Activated naive CD4-positive, alpha-beta T cell treated with anti-CD3 and anti-CD28 coated beads, Interleukin-2, amount 50 U/mL, for 16 hours (primary cell): ENCODE data around the gene PPP1R17.

Source experiments
- DNase-seq: peaks from one replicate; pipeline ENCODE4 v3.0.0-alpha.2; 2020

PPP1R17 gene

DNA sequence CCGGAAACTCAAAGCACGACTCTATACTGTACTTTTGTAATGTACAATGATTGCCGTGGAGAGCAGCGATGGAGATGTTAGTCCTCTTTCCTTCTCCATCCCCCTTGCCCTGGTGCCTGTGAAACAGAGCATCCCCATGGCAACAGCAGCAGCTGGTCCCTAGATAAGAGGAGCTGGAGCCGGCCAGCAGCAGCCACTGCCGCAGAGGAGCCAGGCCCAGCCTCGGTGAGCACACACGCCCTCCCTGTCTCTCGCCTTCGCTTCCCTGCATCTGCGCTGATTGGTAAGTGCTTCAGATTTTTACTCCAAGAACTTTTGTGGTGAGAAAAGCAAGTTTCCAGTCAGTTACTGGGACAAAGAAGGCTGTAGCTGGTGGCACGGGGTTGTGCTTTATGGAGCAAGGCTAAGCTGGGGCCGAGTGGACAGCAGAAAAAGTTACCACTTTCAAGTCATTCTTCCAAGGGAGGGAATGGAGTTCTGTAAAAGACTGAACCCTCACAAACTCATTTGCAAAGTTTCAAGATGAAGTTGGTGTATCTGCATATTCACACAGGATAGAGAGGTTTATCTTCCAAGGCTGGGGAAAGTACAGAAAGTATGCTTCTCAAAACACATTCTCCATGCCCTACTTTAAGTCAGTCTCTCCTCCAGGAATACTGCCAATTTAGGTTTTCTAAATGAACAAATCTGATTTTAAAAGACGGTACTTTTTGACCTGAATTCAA, at the start of gene PPP1R17:
PPP1R17 (plus strand) TSS at position 192 of the 725 bp plus-strand sequence. CDS start 5,227 bp downstream, outside the sequence.
- no peak for DNase-seq

DNA sequence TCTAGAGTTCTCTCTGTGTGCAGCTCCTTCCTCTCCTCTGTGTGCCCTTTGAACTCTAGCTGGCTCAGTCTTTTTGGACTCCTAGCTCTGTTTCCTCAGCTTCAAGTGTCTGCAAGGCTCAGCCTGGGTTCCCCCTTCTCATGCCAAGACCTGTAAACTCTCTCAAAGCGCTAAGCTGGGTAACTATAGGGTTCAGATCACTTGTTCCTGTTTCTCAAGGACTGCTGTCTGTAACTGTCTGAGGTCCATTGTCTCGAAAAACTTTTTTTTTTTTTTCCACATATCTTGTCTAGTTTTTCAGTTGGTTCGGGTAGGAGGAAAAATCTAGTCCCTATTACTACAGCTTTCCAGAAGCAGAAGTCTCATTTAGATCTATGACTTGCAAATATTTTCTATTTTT, 46.6 kb upstream of the PPP1R17 start:
- no peak for DNase-seq

GRCh38 chr7:31642681-31643115, 44.3 kb upstream of the PPP1R17 start:
- DNase-seq: no peak

GRCh38 chr7:31646942-31647341, 40.1 kb upstream of the PPP1R17 start:
- no peak for DNase-seq

GRCh38 chr7:31647511-31647910, 39.5 kb upstream of the PPP1R17 start:
- no peak for DNase-seq

DNA sequence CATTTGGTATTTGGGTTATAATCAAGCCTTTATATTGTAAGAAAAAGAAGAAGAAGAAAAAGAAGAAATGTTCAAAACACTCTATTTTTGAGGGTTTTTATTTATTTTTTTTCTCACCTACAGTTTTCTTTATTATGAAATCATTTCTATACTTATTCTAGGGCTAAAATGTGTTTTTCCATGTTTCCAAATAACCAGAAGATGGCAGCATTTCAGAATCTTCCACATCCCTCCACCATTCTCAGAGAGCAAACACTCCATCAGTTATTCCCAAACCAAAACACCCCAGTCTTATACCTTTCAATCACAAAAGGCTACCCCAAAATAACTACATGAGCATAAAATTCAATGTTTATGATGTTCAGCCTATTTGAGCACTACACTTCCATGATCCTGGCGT, 38.7 kb upstream of the PPP1R17 start:
- DNase-seq: no peak

DNA sequence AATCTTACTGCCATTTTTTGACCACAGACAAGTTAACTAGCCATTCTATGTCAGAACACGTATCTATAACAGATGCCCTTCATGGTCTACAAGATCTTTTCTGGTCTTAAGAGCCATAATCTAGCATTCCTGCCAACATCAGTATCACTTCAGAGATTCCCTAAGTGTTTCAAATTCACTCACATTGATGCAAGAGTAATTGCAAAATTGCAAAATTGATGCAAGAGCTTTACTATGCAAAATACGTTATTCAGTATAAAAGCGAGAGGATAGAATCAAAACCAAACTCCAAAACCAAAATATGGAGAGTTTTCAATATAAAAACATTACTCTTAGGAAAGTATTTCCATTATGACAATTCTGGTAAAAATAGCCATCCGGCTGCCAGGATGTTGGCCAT, 38.1 kb upstream of the PPP1R17 start:
- DNase-seq: no peak

GRCh38 chr7:31651234-31652062, 35.6 kb upstream of the PPP1R17 start:
- no peak for DNase-seq

DNA sequence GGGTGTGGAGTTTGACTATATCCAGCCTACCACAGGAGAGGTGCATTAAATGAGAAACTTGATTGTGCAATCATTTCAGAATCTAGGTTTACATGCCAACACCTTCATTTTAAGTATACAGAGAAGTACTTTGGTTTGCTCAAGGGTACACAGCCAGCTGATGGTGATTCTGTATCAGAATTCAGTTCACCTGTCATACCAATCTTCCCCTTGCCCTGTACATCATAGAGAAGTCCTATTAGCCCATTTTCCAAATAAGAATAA, 35.0 kb upstream of the PPP1R17 start:
- no peak for DNase-seq

GRCh38 chr7:31663072-31663471, 23.9 kb upstream of the PPP1R17 start:
- no peak for DNase-seq

- no peak for DNase-seq
Measured at GRCh38 chr7:31664890-31665289, 22.1 kb upstream of the PPP1R17 start.

- DNase-seq: no peak
Measured at GRCh38 chr7:31665546-31665945, 21.5 kb upstream of the PPP1R17 start.

DNA sequence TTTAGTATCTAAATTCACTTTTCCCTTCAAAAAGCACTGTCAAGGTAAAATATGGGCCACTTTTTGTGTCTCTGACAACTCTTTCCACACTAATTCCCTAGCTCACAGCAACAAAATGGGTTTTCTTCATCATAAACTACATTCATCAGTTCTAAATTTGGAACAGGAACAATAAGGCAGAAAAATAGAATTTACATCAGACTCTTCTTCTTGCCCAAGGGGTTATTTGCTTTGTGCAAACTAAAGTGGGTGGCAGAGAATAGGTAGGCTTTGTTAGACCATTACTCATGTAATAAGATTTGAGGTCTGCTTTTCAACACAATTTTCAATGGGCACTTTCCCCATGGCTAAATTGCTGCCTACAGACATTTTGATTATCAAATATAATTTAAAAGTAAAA, 17.6 kb upstream of the PPP1R17 start:
- no peak for DNase-seq

DNA sequence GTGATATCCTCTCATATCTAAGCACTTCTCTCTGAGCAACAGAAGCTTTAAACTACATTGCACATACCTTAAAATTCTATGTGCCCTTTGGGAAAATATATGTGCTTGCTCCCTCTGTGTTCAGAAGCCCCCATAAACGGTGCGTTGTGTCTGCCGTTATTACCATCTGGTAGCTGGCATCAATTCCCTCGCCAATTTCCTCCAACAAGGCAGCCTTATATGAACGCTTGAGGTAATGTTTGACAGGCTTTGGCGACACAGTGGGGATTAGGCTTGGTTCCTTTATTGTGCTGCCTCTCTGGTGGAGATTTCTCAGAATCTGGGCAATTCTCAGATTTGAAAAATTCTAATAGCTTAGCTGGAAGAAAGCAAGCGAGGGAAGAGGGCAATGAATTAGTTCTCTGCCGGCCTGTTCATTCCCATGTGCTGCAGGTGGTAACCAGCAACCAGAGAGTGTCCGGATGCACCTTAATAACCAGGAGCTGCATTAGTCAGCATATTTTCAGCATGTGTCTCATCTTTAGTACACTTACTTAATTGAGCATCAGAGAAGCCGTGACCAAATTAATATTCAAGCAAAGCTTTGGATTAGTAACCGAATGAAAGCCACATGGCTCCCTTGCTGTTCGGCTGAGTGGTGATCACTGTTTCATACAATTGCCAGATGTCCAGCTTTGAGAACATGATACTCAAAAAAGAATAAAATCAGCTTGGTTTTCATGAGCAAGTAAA, 7.3 kb upstream of the PPP1R17 start:
- DNase-seq: no peak

GRCh38 chr7:31683445-31684225, 3.4 kb upstream of the PPP1R17 start:
- DNase-seq: no peak

DNA sequence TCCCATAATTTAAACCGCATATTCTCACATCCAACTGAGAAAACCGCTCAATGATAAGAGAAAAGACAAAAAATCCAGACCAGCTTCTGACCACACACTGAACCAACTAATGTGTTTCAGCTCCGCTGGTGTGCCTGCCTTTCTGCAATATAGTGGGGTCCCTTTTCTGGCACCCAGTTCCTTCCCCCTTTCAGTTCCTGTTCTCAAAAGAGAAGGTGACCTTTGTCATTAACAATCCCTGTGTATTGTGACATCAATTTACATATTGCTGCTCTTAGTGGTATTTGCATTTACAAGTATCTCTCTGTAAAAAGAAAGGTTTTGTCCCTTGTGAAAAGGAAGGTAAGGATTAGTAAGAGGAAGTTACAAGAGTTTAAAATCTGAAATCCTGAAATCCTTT, 1.4 kb downstream of the PPP1R17 start:
- no peak for DNase-seq

DNA sequence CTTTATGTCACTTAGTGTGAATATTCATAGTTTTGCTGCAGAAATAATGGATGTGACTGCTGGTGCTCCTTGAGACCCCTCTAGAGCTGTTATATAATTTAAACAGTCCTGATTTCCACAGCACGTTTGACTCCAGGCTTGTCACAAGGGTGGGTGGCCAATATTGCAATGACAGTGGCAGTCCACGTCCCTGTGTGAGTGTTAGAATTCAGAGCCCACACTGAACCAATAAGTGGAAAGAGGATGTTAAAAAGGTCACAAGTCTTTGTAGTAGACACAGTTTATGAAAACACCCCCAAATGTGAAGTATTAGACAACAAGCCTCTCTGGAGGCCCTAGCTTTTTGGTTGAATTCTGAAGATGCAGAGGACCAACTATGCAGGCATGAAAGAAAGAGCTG, 2.0 kb downstream of the PPP1R17 start:
- no peak for DNase-seq

GRCh38 chr7:31690935-31691334, 3.9 kb downstream of the PPP1R17 start:
- DNase-seq: no peak

DNA sequence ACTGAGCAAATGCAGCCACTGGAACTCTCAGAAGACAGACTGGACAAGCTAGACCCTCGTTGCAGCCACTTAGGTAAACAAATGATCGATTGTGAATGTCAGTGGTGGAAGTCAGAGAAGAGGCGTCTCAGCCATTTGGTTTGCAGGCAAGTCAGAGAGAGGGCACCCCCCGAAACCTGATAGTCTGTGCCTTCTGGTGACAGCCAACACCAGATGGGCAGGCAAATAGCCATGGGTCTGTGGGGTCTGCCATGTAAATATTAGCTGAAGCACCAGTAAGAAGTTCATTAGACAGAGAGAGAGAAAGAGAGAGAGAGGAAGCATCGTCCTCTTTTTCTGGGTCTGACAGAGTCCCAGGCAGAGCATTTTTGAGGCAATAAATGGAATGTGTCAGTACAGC, 5.4 kb downstream of the PPP1R17 start:
- no peak for DNase-seq

DNA sequence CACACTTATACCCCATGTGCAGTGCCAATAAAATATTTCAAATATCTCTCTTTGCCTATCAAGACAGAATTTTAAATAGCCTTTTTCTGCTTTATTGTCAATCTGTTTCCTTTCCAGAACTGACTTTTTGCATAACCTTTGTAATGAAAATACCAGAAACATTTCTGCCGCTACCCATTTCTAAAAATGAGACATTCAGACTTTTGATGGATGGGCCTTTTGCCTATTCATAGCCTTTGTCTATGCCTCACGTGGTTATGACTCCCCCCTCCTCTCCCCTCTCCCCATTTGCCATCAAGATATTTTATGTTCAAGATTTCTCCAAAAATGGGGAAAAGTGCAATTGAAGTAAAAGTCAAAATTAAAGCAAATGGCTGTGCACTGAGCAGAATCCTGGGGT, 5.9 kb downstream of the PPP1R17 start:
- no peak for DNase-seq

GRCh38 chr7:31695859-31696614, 9.0 kb downstream of the PPP1R17 start:
- DNase-seq: no peak

GRCh38 chr7:31699050-31699449, 12.0 kb downstream of the PPP1R17 start:
- no peak for DNase-seq
